Stimulated activated CD8-positive, alpha-beta memory T cell treated with anti-CD3 and anti-CD28 coated beads, Interleukin-2, amount 100 ng/mL, for 48 hours (primary cell): ENCODE measurements around the gene HYAL4.
"Not testable (repeated sequence)": the region's sequence is repeated elsewhere in the genome, so short reads cannot be mapped to it uniquely, and the experiment has no call there.

Experiments used
- DNase-seq, 2 donors: peaks; one replicate each; pipeline ENCODE4 v3.0.0-alpha.2; 2020; ENCODE audit warnings: low read depth in 2 of 2

Gene HYAL4

DNA sequence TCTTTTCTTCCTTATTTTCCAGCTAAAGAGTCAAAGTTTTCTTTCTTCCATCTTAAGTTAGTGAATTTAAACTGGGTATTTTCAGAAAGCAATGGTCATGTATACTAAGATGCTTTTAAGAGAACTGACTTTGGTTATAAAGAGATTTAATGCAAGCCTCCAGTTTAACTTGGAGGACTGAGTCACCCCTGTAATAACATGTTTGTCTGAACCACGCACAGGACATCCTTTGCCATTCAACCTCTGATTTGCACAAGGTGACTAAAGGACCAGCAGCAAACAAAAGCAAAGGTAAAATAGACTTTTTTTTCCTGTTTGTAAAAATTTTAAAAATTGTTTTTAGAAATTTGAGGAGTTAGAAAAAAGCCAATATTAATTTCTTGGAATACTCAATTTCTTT, 2.9 kb downstream of the HYAL4 start:
- DNase-seq = no peak

DNA sequence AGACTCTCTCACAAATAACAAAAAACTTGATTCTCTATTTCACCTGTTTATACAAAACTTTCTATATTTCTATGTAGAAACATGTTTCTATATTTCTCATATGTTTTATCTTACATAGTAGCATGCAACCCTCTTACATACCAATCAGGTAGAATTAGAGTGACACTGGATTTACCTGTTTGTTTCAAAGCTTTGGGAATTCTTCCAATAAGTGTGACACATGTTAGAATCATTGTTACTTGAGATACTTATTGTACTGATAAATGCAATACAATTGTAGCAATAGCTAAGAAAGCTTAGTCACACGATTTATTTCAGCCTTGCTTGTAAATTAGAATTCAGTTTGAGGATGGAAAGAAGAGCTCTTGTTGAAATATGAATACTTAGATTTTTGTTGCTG, 4.9 kb downstream of the HYAL4 start:
- DNase-seq = no peak

DNA sequence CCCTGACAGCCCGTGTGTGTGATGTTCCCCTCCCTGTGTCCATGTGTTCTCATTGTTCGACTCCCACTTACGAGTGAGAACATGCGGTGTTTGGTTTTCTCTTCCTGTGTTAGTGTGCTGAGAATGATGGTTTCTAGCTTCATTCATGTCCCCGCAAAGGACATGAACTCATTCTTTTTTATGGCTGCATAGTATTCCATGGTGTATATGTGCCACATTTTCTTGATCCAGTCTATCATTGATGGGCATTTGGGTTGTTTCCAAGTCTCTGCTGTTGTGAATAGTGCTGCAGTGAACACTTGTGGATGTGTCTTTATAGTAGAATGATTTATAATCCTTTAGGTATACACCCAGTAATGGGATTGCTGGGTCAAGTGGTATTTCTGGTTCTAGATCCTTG, 6.4 kb downstream of the HYAL4 start:
- not testable (repeated sequence) for DNase-seq

DNA sequence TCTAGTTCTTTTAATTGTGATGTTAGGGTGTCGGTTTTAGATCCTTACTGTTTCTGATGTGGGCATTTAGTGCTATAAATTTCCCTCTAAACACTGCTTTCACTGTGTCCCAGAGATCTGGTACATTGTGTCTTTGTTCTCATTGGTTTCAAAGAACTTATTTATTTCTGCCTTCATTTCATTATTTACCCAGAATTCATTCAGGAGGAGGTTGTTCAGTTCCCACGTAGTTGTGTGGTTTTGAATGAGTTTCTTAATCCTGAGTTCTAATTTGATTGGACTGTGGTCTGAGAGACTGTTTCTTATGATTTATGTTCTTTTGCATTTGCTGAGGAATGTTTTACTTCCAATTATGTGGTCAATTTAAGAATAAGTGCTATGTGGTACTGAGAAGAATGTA, 9.3 kb downstream of the HYAL4 start:
- DNase-seq = not testable (repeated sequence)

DNA sequence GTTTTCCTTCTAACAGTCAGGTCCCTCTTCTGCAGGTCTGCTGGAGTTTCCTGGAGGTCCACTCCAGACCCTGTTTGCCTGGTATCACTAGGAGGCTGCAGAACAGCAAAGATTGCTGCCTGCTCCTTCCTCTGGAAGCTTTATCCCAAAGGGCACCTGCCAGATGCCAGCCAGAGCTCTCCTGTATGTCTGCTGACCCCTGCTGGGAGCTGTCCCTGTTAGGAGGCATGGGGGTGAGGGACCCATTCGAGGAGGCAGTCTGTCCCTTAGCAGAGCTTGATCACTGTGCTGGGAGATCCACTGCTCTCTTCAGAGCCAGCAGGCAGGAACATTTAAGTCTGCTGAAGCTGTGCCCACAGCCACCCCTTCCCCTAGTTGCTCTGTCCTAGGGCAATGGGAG, 11.5 kb downstream of the HYAL4 start:
- DNase-seq = not testable (repeated sequence)

DNA sequence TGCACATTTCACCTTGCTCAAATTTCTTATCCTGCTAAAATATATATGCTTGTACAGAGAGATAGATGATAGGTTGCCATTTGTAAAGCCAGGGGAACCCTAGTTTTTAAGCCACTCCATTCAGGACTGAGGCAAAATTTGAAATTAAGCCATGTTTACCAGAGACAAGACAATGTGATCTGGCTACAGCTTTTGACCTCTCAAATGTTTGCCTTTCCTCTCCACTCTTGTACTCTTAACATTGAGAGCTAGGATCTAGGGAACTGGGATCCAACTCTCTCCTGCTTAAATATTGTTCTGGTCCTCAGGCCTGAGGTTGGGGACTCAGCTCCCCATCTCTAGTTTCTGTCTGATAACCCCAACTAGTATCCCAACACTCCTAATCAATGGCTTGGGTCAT, 15.9 kb downstream of the HYAL4 start:
- DNase-seq = no peak

DNA sequence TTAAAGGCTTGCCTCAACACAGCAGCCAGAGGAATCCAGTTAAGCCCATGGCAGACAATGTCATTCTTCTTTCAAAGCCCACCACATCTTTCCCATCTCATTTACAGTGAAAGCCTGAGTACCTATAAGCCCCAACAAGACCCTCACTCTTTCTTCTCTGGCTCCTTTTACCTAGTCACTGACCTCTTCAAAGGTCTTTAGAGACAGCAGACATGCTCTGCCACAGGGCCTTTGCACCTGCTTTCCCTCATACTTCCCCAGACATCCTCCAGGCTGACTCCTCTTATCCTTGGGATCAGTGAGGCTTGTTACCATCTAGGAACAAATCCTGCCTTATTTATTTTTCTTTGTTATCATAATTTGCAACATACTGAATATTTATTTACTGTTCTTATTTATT, 17.8 kb downstream of the HYAL4 start:
- DNase-seq = no peak

DNA sequence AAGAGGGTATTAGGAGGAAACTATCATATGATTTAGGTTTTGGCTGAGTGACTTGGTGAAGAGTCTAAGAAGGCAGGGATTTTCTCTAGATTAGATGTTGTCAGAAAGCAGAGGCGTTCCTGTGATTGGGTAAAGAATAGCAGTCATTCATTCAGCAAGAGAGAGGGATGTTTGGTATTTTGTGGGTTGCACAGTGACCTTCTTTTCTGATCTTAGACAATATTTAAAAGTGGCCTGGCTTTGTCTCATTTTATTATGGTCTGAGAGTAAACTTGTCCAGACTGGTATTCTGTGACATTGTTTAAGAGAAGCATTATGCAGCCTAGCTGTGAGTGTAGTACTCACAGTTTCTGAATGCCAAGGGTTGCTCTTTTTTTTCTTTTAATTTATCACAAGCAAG, 18.5 kb downstream of the HYAL4 start:
- no peak for DNase-seq

DNA sequence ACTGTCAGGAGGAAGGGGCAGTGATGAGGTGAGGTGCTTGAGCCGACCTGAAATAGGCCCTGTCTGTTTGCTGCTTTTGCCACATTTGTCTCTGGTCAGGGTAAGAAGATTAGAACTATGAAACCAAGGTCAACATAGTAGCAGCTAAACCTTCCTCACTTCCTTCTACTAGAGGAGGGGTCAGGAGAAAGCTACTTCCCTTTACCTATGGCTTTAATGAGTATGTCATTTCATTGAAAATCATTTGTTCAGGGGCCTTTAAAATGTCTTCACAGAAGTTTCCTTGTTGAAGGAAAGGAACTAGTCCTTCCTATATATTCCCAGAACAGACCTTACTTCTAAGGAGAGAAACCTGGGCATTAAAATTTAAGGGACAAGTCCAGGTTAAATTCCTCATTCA, 19.0 kb downstream of the HYAL4 start:
- no peak for DNase-seq

DNA sequence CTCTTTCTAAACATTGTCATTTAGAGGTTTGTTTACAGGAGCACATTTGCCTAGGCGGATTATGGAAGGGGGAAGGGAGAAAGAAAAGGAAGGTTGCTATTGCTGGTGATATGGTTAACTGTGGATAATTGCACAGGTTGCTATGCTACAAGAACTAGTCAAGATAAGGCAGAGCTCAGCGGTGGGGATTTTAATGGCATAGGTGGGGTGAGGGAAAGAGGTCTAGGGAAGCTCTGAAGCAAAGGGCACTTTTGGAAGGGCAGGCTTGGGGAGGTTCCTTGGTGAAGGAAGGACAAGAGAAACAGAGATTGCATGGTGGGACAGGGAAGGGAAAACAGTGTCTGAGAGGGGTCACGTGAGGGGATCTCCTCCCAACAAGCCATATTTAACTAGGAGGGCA, 19.5 kb downstream of the HYAL4 start:
- no peak for DNase-seq

DNA sequence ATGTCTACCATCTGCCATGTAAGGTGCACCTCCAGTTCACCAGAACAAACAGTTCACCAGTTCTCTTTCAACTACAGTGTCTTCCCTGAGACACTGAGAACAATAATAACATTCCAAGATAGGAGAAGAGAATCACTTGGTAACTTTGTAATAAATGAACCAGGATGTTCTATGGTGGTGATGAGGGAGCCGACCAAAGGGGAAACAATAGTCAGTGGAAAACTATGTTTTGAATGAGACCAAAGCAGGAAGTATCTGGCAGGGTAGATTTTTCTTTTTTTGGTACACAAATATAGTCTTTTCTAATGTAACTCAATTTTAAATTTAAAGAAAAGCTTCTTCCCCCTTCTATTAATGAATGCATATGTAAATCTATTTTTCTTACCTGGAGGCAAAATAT, 20.0 kb downstream of the HYAL4 start:
- no peak for DNase-seq

DNA sequence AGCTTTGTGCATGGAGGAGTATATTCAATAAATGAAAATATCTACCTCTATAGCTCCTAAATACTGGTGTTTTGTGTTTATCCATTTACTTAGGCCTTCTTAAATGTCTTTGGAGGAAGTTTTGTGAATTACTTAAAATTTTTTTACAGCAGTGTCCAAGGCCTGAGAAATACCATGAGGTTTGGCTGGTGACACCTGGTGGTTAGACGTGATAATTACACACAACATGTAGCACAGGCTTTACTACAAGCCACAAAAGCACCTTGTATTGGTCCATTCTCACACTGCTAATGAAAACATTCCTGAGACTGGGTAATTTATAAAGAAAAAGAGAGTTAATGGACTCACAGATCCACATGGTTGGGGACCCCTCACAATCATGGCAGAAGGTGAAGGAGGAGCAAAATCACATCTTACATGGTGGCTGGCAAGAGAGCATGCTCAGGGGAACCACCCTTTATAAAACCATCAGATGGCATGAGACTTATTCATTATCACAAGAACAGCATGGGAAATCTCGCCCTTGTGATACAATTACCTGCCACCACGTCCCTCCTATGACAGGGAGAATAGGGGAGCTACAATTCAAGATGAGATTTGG, 20.6 kb downstream of the HYAL4 start:
- DNase-seq = peak in 1 of 2 donors; percentile 5

DNA sequence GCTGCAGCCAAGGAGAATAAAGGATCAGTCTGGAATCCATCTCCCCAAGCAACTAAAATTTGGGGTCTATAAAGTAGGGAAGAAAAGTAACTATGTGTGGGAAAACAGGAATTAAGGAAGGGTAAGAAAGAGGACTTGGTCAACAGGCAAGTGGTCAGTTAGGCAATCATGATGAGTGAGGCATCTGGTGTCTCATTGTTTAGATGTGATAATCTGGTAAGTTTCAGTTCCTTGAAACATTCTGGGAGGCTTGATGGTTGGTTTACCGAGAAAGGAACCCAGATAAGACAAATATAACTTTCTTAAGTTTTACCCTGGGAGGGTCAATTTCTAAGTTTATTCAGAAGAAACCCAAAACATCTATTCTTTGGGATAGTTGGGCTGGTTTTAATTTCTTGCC, 22.3 kb downstream of the HYAL4 start:
- DNase-seq = no peak

DNA sequence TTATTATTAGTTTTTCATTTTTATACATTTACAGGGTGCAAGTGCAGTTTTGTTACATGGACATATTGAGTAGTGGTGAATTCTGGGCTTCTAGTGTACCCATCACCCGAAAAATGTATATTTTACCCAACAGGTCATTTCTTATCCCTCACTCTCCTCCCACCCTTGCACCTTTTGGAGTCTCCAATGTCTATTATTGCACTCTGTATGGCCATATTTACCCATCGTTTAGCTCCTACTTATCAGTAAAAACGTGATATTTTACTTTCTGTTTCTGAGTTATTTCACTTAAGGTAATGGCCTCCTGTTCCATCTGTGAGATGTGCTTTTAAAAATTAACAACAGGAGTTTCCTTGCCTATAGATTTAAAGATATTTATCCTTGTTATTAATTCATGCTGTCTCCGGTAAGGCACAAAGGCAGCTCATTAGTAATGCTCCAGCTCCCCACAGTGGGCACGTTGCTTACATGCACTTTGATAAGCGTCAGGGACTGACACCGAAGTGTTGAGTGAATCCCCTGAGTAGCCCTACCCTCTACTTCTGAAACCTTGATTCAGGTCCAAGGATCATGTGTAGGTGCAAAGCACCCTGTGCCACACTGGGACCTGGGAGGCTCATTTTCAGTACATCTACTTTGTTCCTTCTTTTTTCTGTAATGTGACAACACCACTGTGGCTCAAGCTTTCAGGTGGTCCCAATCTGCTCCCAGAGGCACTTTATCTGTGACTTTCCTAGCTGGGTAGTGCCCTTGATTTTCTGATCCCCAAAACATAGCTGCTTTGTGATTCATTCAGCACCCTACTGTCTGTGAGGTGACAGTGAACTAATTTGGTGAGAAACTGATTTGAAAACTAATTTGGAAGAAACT, 27.3 kb downstream of the HYAL4 start:
- peak in 1 of 2 donors; percentile 4 for DNase-seq

DNA sequence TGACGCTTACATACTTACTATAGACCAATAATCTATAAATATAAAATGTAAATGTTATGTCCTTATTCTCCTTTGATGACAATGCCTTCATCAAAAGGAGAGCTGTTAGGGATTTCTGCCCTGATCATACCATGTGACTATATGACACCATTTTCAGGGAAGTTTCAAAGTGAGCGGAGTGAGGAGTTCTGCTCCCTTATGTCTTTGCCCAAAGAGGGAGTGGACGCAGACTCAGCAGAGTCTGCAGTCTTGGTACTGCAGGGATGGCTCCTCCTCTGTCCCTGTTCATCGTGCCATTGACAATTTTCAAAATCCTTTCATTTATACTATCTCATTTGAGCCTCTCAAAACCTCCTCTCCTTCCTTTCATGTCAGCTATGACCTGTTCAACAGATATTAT, 27.9 kb downstream of the HYAL4 start:
- DNase-seq = no peak

DNA sequence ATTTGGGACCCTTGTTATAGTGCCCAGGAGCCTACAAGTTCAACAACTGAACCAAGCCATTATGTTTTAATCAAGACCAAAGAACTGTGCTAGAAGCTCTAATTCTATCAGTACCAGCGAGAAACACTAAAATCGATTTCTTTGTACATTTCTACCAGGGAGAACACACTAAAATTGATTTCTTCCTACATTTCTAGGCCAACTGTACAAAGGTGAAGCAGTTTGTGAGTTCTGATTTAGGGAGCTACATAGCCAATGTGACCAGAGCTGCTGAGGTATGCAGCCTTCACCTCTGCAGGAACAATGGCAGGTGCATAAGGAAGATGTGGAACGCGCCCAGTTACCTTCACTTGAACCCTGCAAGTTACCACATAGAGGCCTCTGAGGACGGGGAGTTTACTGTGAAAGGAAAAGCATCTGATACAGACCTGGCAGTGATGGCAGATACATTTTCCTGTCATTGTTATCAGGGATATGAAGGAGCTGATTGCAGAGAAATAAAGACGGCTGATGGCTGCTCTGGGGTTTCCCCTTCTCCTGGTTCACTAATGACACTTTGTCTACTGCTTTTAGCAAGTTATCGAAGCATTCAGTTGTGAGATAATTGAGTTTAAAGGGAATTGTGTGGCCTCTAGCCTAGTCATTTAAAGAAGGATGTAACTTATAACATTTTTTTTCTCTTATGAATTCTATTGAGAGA, 31.7 kb downstream of the HYAL4 start:
- no peak for DNase-seq

DNA sequence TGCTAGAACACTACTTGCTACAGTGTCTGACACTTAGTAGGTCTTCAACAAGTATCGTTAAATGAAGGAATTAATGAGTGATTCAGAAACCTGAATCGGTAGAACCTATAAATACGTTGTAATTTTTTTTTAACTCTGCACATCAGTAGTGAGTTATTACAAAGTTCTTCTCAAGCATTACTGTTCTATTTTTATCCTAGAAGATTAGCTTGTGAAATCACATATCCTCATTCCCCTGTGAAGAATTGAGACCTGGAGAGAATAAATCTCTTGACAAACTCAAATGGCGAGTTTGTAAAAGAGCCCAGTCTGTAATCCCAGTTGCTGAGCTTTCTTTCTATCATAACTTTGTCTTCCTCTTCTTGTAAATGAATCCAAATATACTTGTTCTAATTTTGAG, 34.7 kb downstream of the HYAL4 start:
- no peak for DNase-seq

DNA sequence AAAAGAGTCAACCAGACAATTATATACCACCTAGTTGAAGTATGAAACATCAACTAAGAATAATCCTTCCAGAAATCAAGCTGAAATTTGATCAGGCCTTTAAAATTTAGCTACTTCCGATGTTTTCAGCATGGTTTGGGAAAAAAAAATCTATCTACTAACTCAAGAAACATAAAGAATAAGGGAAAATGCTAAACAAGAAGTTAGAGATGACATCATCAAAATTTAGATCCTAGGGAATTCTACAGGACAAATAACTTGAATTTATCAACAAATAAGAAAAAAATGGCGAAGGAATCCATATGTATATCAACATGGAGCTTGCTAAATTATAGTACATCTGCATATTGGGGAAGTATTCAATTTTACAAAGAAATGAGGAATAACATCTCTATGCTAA, 36.3 kb downstream of the HYAL4 start:
- no peak for DNase-seq

DNA sequence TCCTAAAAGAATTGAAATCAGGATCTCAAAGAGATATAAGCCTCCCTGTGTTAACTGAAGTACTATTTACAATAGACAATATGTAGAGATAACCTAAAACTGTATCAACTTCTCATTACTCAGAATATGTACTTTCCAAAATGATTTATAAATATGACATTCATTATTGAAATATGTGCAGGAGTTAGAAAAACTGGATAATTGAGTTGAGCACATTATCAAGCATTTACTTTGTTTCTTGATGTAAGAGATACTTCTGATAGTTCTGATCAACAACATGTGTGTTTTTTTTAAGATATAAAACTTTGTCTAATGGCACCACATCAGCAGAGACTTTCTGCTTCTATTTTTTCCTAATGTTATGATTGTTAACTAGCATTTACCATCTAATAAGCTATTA, 38.2 kb downstream of the HYAL4 start:
- no peak for DNase-seq

DNA sequence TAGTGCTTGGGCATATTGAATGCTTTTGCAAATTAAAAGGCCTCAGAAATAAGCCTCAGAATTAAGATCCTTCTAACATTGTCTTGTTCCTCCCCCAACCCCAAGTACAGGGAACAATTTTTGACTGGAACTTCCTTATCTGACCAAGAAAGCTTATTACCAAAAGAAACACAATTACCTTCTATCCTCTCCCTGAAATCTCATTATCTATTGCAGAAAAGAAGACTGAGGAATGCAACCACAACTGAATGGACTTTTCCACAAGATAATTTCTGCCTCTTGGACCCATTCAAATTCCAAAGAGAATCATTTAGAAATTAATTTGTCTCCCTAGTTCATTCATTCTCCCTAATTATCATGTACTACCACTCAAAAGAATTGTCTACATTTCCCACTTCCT, 43.2 kb downstream of the HYAL4 start:
- no peak for DNase-seq

DNA sequence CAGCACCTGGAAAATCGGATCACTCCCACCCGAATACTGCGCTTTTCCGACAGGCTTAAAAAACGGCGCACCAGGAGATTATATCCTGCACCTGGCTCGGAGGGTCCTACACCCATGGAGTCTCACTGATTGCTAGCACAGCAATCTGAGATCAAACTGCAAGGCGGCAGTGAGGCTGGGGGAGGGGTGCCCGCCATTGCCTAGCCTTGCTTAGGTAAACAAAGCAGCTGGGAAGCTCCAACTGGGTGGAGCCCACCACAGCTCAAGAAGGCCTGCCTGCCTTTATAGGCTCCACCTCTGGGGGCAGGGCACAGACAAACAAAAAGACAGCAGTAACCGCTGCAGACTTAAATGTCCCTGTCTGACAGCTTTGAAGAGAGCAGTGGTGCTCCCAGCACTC, 49.8 kb downstream of the HYAL4 start:
- DNase-seq = not testable (repeated sequence)

DNA sequence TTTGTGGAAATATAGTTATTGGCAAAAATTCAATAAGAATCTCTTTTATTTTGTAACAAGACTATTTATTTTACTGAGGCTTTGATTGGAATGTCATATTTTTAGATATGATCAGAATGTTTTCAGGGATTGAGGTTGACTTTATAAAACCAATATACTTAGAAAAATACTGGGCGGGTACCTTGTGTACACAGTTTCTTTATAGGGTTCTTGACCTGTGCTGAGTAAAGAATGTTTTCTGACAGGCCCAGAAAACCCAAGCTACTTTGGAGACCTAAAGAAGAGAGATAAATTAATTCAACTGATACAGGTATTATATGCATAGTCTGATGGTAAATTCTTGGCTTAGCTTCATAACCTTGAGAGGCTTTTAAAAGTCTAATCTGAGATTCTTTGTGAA, 56.1 kb downstream of the HYAL4 start:
- DNase-seq = no peak

DNA sequence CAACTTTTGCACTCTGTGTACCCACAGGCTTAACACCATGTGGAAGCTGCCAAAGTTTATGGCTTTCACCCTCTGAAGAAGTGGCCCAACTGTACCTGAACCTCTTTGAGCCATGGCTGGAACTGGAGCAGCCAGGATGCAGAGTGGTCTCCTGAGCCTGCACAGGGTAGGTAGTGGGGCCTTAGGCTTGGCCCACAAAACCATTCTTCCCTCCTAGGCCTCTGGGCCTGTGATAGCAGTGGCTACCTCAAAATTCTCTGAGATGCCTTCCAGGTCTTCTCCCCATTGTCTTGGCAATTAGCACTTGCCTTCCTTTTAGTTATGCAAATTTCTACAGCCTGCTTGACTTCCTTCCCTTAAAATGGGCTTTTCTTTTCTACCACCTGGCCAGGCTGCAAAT, 60.7 kb downstream of the HYAL4 start:
- no peak for DNase-seq
